Osteocyte (in vitro differentiated cells): ENCODE measurements around the gene EPB41L3. TPM values are rescaled to one million over a fixed set of nuclear protein-coding genes. Genes with fewer than 3 reads are reported as not detected.

Experiments used
- DNase-seq: peaks from one replicate; pipeline ENCODE4 v3.0.0; 2021; ENCODE audit warnings: mixed read lengths; ENCODE audit not compliant: unreplicated experiment; ENCODE audit errors: extremely low spot score
- H3K27ac Mint-ChIP-seq: one replicate; pipeline ENCODE4 v1.8.0; 2021; ENCODE audit warnings: mild to moderate bottlenecking, mixed read lengths; ENCODE audit not compliant: unreplicated experiment
- H3K27me3 Mint-ChIP-seq: one replicate; pipeline ENCODE4 v1.8.0; 2021; ENCODE audit warnings: mixed read lengths; ENCODE audit not compliant: unreplicated experiment
- H3K36me3 Mint-ChIP-seq: one replicate; pipeline ENCODE4 v1.8.0; 2021; ENCODE audit warnings: mixed read lengths; ENCODE audit not compliant: unreplicated experiment
- H3K4me1 Mint-ChIP-seq: one replicate; pipeline ENCODE4 v1.8.0; 2021; ENCODE audit warnings: mixed read lengths; ENCODE audit not compliant: unreplicated experiment
- H3K4me3 Mint-ChIP-seq: one replicate; pipeline ENCODE4 v1.8.0; 2021; ENCODE audit warnings: mild to moderate bottlenecking, moderate library complexity, mixed read lengths; ENCODE audit not compliant: unreplicated experiment
- H3K9me3 Mint-ChIP-seq: one replicate; pipeline ENCODE4 v1.8.0; 2021; ENCODE audit warnings: mixed read lengths; ENCODE audit not compliant: unreplicated experiment
- CTCF ChIP-seq: fragments of 200-600 bp; sonication (generic); IDR thresholded peaks from 2 replicates; pipeline ENCODE4 v1.5.0; 2021; ENCODE audit warnings: antibody characterized with exemption, mild to moderate bottlenecking, moderate library complexity
- total RNA-seq: library from RNA; stranded (reverse); gene quantifications from 2 replicates; pipeline ENCODE4 v1.2.1, GENCODE V29; 2021

Gene EPB41L3
- total RNA-seq, 1 donor from 2014 or later = 15.6 TPM

GRCh38 chr18:5388896-5389295 lies 154.9 kb downstream of the EPB41L3 start:
- Mint-ChIP-seq H3K36me3 (peaks cover 5% of the 10 kb centered on the region), H3K9me3 (no peaks in the 10 kb centered on the region), H3K4me1 (no peaks in the 10 kb centered on the region), H3K27me3 (no peaks in the 10 kb centered on the region), H3K4me3 (no peak overlapping the region), H3K27ac (no peak overlapping the region)
- DNase-seq = no peak
- TF ChIP-seq CTCF = no peak

- Mint-ChIP-seq H3K4me3 (no peak overlapping the region), H3K27me3 (no peaks in the 10 kb centered on the region), H3K4me1 (no peaks in the 10 kb centered on the region), H3K9me3 (no peaks in the 10 kb centered on the region), H3K27ac (no peak overlapping the region), H3K36me3 (no peaks in the 10 kb centered on the region)
- no peak for DNase-seq
- TF ChIP-seq CTCF = no peak
Observed at GRCh38 chr18:5380586-5380985, 163.2 kb downstream of the EPB41L3 start.

- Mint-ChIP-seq H3K4me1 (no peaks in the 10 kb centered on the region), H3K4me3 (no peak overlapping the region), H3K36me3 (no peaks in the 10 kb centered on the region), H3K9me3 (no peaks in the 10 kb centered on the region), H3K27ac (no peak overlapping the region), H3K27me3 (no peaks in the 10 kb centered on the region)
- no peak for DNase-seq
- TF ChIP-seq CTCF = no peak
Observed at GRCh38 chr18:5376986-5377385, 166.8 kb downstream of the EPB41L3 start.

- DNase-seq = no peak
- Mint-ChIP-seq H3K4me1 (no peaks in the 10 kb centered on the region), H3K4me3 (no peak overlapping the region), H3K27me3 (peaks cover 2% of the 10 kb centered on the region), H3K36me3 (no peaks in the 10 kb centered on the region), H3K9me3 (no peaks in the 10 kb centered on the region), H3K27ac (no peak overlapping the region)
- TF ChIP-seq CTCF = no peak
Observed at GRCh38 chr18:5370332-5370731, 173.5 kb downstream of the EPB41L3 start.

- H3K4me1 Mint-ChIP-seq = no peaks in the 10 kb centered on the region
- H3K9me3 Mint-ChIP-seq = no peaks in the 10 kb centered on the region
- H3K27ac Mint-ChIP-seq = no peak overlapping the region
- H3K27me3 Mint-ChIP-seq = peaks cover 2% of the 10 kb centered on the region
- DNase-seq = no peak
- H3K36me3 Mint-ChIP-seq = no peaks in the 10 kb centered on the region
- H3K4me3 Mint-ChIP-seq = no peak overlapping the region
- no peak for TF ChIP-seq CTCF
Observed at GRCh38 chr18:5369513-5369912, 174.3 kb downstream of the EPB41L3 start.
